GM11168 (cell line): Measurements from ENCODE around the gene ERN1.

Experiments
- in situ Hi-C: fragments of 300-500 bp; cut with MboI; formaldehyde crosslinking; loops from one replicate; pipeline ENCODE4 v1.12.0; 2022; ENCODE audit warnings: low sequenced_read_pairs; ENCODE audit not compliant: unreplicated experiment

Gene ERN1

DNA sequence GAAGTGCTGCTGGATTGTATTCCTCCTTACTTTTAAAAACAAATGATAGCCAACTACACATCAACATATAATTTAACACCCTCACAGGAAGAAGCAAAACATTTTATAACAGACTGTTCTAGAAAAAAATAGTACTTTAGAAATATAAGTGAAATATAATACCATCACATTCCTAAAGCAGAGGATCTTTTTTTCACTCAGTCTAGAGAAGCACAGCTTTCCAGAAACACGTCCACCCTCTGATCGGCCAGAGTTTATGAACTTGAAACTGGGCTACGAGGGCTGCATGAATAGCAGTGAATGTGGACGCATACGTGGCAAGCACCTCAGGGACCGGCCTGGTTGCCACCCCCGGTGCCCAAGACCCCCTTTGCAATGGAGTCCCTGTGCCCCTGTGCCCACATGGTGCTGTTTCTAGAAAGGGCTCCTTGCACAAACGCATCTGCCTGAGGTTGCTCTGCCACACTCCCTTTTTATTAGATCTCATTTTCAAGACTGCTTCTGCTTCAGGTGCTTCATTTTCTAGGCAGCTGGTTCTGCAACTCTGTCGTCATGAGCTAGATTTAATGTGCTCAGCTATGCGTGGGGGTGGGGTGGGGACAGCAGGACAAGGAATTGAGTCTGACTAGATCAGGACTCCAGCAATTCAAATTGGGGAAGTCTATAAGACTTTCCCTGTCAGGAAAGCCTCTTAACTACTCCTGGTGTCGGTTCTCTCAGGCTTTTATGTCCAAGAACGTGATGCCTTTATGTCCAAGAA lies 29.1 kb upstream of the ERN1 start:
- in situ Hi-C loops, result no loop called here

DNA sequence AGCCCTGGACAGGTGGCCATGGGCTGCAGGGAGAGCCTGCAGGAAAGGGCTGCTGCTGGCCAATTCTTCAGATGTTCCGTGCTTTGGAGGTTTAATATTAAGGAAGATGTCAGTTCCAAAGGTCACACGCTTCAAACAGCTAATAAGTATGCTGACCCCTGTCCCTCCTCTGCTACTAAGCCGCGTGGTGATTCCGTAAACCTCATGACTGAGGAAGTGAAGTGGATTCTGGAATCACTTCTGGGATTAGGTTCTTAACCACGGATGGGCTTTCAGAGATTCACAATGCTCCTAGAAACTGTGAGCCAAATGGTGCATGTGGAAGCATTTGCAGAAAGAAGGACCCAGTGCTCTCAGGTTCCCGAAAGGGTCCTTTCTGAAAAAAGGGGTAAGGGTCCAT lies 28.5 kb upstream of the ERN1 start:
- in situ Hi-C loops, result no loop called here

DNA sequence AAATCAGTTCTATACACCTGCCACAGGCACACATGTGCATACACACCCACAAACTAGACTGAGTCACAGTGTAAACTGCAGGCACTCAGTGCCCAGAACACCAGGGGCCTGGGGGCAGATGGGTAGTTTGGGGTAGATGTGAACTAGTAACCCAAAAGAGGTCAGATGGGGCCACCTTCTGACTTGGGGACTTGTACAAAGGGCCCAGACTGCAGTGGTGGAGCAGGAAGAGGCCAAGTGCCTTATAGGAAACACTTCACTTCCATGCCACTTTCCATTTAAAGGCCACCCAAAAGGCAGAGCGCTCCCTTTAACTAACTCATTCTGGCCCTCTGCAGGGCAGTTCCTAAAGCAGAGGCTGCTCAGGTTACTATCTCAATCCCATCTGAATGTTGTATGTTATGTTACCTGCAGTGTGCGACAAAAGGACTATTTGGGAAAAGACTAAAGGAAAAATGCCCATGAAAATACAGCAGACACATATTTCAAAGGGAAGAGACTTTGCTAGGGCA lies 27.8 kb upstream of the ERN1 start:
- in situ Hi-C loops, result no loop called here

GRCh38 chr17:64156670-64157069 lies 26.7 kb upstream of the ERN1 start:
- in situ Hi-C loops, result no loop called here

DNA sequence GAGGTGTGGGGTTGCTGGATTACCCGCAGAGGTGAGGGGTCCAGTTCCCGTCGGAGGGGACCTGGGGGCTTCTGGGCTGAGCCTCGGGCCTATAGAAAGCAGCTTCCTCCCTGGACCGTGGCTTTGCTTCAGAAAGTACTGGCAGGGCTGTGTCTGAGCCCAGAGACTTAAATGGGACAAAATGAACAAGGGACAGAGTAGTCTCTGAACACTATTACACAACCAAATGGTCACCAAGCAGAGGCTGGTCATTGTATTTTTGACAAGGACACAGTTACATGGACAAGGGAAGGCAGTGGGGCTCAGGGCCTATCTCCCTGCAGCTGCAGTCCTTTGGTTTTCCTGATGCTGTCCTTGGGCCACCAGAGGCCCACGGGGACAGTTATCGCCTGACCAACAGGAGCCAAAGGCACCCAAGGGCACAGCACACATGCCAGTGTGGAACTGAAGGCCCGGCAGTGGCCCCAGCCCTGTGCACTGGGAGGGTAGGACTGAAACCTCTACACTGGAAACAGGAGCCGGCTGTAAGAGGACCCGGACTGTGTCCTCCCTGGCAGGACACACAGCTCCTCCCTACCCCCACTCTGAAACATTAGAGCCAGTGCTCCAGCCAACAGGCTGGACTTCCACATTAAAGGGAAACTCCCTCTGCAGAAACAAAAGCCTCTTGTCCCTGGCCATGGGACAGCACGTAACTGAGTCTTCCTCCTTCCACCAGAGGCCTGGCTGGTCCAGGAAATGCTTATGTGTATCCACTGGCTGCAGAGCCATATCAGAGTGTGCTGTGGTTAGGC lies 26.0 kb upstream of the ERN1 start:
- in situ Hi-C loops, result no loop called here

GRCh38 chr17:64155129-64155528 lies 25.2 kb upstream of the ERN1 start:
- in situ Hi-C loops, result no loop called here

- in situ Hi-C loops, result no loop called here
Observed at GRCh38 chr17:64154717-64155116, 24.8 kb upstream of the ERN1 start.

DNA sequence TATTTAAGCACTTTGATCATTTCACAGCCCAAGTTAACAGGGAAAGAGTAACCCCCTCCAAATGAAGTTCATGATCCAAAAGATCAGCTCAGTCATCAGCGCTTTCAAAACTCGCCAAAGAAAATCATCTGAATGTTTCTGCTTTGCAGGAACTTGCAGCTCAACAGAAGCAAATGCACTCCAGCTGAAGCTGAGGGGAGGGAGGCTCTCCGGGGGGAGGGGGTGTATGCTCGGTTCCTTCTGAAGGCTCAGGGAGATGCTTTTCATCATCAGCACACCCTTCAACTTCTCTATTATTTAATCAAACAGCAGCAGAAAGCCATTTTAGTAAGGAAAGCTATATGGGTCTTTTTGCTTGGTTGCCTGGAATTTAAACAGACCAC lies 24.4 kb upstream of the ERN1 start:
- in situ Hi-C loops, result no loop called here

- in situ Hi-C loops, result no loop called here
Observed at GRCh38 chr17:64153565-64154312, 23.8 kb upstream of the ERN1 start.

- in situ Hi-C loops, result no loop called here
Observed at GRCh38 chr17:64152428-64153125, 22.6 kb upstream of the ERN1 start.

GRCh38 chr17:64151016-64151368 lies 21.0 kb upstream of the ERN1 start:
- in situ Hi-C loops, result no loop called here

- in situ Hi-C loops, result no loop called here
Observed at GRCh38 chr17:64150237-64151015, 20.5 kb upstream of the ERN1 start.

DNA sequence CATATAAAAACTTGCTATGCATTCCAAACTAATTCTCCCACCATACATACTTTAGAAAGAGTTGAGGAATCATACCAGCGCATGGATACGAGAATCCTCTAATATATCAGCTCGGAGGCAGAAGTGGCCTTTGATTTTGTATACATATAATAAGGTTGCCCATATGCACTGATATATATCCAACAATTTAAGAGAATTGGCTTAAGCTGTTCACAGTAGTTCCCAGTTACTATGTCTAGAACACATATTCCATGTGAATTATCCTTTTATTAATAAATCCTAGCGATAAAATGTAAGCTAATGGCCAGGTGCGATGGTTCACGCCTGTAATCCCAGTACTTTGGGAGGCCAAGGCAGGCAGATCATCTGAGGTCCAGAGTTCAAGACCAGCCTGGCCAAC lies 19.3 kb upstream of the ERN1 start:
- in situ Hi-C loops, result loop anchor here (25.0 kb wide), 1 partner anchor 212 kb away; the partner anchor contains the start of gene CD79B

GRCh38 chr17:64148699-64149098 lies 18.8 kb upstream of the ERN1 start:
- in situ Hi-C loops, result loop anchor here (25.0 kb wide), 1 partner anchor 211 kb away; the partner anchor contains the start of gene CD79B

GRCh38 chr17:64148017-64148631 lies 18.2 kb upstream of the ERN1 start:
- in situ Hi-C loops, result loop anchor here (25.0 kb wide), 1 partner anchor 211 kb away; the partner anchor contains the start of gene CD79B

- in situ Hi-C loops, result loop anchor here (25.0 kb wide), 1 partner anchor 210 kb away; the partner anchor contains the start of gene CD79B
Observed at GRCh38 chr17:64147110-64148016, 17.4 kb upstream of the ERN1 start.

DNA sequence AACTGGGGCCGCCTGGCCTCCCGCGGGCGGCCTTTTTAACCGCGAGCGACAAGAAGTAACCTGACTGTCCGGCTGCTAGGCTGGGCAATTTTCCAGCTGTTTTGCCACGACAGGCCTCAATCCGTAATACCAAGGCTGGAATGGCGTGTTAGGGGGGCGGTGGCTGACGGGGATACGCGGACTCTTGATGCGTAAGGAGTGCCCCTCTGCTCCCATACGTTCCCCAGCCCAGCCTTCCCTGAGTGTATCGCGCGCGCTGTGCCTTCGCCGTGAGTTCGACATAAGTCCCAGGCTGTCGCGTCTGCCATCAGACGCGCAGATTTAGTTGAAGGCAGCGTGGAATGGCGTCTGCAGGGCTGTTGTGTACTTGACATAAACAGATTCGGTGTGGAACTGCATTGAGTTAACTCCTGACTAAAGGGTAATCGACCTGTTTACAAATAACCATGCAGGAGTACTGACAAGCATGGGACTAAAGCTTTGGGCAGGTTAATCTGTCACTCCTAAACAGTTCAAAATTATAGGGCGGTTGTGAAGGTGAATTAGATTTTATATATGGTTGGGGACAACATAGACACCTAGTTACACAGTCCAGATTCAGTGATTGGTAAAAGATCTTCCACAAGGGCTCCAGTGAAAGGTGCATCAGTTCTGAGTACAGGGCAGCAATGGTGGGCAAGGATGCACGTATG lies 16.6 kb upstream of the ERN1 start:
- in situ Hi-C loops, result loop anchor here (25.0 kb wide), 1 partner anchor 209 kb away; the partner anchor contains the start of gene CD79B
